ENCODE data around the gene TRAF2.

DNA sequence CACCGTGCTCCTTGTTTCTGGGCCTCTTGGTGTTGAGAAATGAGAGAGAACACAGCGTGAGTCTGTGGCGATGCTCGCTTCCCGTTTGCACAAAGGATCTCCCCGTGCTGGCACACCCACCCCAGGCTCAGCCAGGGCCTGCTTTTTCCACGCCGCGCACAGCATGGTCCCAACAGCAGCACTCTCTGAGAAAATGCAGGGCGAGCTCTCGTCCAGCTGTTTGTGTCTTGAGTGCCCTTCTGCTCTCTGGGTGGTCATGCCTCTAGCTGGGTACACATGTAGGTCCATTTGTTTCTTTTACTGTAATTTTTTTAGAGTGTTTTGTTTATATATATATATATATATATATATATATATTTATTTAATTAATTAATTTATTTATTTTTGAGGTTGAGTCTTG is 31.6 kb downstream of the TRAF2 start:
- TF ChIP-seq, protein P1, sequence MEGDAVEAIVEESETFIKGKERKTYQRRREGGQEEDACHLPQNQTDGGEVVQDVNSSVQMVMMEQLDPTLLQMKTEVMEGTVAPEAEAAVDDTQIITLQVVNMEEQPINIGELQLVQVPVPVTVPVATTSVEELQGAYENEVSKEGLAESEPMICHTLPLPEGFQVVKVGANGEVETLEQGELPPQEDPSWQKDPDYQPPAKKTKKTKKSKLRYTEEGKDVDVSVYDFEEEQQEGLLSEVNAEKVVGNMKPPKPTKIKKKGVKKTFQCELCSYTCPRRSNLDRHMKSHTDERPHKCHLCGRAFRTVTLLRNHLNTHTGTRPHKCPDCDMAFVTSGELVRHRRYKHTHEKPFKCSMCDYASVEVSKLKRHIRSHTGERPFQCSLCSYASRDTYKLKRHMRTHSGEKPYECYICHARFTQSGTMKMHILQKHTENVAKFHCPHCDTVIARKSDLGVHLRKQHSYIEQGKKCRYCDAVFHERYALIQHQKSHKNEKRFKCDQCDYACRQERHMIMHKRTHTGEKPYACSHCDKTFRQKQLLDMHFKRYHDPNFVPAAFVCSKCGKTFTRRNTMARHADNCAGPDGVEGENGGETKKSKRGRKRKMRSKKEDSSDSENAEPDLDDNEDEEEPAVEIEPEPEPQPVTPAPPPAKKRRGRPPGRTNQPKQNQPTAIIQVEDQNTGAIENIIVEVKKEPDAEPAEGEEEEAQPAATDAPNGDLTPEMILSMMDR (IDR thresholded peaks at IDR 0.05): no peak
- TF ChIP-seq POLR2A (IDR thresholded peaks at IDR 0.05): no peak
